ENCODE measurements around the gene ACTL10. TPM values are rescaled to one million over a fixed set of nuclear protein-coding genes. Genes with fewer than 3 reads are reported as not detected.

Gene ACTL10
- total RNA-seq, 1 donor = 0.42 TPM

DNA sequence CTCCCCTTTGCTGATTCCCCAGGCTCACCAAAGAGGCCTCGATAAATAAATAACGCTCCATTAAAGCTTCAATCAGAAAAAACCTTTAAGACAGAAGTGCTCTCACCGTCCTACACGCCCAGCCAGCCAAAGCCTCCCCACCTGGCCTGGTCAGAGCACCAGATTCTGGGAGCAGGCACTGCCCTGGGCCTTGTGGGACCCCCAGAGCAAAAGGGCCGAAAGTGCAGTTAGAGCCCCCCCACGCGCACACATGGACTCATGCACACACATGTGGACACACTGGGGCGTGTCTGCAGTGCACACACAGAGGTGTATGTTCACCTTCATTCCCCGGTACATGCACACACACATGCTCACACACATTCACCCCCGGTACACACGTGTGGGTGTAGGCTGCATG is 9.4 kb downstream of the ACTL10 start:
- Histone ChIP-seq H3K4me1 (ENCODE audit: insufficient read depth, low read length) (peaks cover 38% of the 10 kb centered on the region), H3K9me3 (ENCODE audit: low read depth, low read length) (no peaks in the 10 kb centered on the region), H3K27me3 (ENCODE audit: insufficient read depth, low read length) (no peaks in the 10 kb centered on the region), H3K4me3 (ENCODE audit: low read length) (no peak overlapping the region)

DNA sequence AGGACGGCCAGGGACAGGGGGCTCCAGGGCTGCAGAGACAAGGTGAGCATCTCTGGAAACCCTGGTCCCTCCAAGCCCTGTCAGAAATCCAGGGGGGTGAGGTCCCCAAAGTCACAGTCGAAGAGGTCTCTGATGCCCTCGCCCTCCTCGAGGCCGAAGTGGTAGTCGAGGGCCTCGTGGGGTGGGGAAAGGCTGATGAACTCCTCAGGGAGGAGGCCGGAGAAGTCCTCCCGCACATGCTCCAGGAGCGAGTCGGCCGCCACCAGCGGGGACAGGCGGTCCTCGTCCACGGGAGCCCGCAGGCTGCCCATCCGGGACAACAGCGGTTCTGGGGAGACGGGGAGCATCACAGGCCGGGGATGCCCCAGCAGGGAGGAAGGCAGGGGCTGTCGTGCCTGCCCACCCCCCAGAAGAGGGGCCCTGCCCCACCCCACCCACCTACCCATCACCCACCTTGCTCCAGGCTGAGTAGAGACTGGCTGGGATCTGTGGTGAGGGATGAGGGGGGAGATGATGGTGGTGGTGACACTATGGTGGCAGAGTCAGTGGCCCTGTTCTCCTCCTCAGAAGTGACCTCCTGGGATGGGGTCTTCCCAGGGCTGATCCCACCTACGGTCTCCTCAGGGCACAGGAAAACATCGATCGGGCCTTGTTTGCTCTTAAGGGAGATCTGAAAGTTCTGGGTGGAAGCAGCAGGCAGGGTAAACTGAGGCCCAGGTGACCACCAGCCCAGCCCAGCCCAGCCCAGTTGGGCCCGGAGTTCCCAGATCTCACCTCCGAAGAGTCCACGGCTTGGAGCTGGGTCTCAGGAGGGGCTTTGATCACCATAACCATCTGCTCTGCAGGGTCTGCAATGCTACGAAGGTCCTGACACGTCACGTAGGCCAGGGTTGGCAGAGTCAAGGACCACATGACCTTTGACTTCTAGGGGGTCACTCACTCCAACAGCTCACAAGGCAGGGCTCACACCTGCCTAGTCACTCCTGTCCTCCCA is 10.2 kb downstream of the ACTL10 start:
- peaks cover 38% of the 10 kb centered on the region for H3K4me1 ChIP-seq (ENCODE audit: insufficient read depth, low read length)
- no peaks in the 10 kb centered on the region for H3K9me3 ChIP-seq (ENCODE audit: low read depth, low read length)
- no peak overlapping the region for H3K4me3 ChIP-seq (ENCODE audit: low read length)
- H3K27me3 ChIP-seq (ENCODE audit: insufficient read depth, low read length) = no peaks in the 10 kb centered on the region

DNA sequence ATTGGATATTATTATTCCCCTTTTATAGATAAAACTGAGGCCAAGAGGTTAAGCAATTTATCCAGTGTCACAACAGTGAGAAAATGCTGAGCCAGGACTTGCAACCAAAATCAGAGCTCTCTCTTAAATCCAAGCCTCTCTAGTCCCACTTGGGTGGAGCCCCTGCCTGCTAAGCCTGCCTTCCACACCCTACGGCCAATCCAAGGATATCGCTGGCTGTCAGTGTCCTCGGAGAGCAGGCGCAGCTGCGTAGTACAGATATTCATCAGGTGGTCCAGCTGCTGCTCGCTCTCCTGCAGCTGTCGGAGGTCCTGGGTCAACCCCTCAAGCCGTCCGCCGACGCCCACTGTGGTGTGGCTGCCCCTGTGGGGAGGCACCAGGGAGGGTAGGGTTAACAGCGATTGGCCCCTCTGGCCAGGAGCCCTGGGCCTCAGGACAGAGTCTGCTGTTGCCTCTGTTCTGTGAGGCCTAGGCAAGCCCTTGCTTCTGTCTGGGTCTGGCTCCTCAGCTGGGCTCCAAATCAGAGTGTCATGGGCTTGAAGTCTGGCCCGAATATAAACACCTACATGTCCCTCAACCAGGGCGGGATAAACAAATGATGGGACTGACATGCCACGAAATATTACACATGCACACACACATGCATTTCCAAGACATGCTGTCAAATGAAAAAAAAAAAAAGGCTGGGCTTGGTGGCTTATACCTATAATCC is 11.4 kb downstream of the ACTL10 start:
- peaks cover 36% of the 10 kb centered on the region for H3K4me1 ChIP-seq (ENCODE audit: insufficient read depth, low read length)
- no peaks in the 10 kb centered on the region for H3K9me3 ChIP-seq (ENCODE audit: low read depth, low read length)
- no peak overlapping the region for H3K4me3 ChIP-seq (ENCODE audit: low read length)
- no peaks in the 10 kb centered on the region for H3K27me3 ChIP-seq (ENCODE audit: insufficient read depth, low read length)

DNA sequence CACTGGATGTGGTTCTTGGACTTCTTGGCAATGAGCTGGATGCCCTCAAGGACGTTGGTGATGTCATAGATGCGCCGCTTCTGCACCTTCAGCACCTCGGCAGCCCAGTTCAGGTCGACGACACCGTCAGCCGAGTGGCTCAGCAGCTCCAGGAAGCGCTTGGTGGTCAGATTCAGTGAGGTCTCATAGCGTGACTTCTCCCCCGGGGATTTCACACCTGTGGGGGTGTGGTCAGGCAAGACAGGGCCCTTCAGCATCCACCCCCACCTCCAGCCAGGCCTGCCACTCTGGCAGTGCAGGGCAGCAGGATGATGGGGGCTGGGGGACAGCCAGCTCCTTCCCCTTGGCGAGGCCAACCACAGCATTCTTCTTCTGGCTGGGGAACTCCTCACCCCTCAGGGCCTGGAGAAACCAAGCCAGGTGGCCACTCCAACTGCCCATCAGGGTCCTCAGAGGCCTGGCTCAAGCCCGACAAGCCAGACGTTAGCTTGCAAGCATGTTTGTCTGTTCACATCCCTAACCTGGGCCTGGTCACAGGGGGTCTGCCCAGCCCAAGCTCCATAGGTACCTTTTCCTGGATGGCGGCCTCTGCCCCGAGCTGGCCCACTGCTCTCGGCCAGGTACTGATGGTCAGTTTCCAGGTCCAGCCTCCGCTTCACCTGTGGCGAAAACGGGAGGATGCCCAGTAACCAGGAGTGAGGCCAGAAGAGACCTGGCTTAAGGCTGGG is 13.2 kb downstream of the ACTL10 start:
- Histone ChIP-seq H3K4me3 (ENCODE audit: low read length) (no peak overlapping the region), H3K27me3 (ENCODE audit: insufficient read depth, low read length) (no peaks in the 10 kb centered on the region), H3K9me3 (ENCODE audit: low read depth, low read length) (no peaks in the 10 kb centered on the region), H3K4me1 (ENCODE audit: insufficient read depth, low read length) (peaks cover 28% of the 10 kb centered on the region)

DNA sequence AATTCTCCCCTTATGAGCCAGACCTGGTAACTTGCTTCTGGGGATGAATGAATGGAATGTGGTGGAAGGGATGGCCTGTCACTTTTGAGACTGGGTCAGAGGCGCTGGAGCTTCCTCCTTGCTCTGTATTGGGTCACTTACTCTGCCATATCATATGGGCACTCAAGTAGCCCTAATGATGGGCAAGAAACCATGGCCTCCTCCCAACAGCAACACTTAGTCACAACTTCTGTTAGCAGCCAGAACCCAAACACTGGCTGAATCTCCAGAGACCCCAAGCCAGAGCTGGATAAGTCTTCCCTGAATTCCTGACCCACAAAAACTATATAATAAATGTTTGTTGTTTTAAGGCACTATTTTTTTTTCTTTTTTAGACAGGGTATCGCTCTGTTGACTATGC is 13.9 kb downstream of the ACTL10 start:
- Histone ChIP-seq H3K4me3 (ENCODE audit: low read length) (no peak overlapping the region), H3K27me3 (ENCODE audit: insufficient read depth, low read length) (no peaks in the 10 kb centered on the region), H3K9me3 (ENCODE audit: low read depth, low read length) (no peaks in the 10 kb centered on the region), H3K4me1 (ENCODE audit: insufficient read depth, low read length) (peaks cover 35% of the 10 kb centered on the region)

DNA sequence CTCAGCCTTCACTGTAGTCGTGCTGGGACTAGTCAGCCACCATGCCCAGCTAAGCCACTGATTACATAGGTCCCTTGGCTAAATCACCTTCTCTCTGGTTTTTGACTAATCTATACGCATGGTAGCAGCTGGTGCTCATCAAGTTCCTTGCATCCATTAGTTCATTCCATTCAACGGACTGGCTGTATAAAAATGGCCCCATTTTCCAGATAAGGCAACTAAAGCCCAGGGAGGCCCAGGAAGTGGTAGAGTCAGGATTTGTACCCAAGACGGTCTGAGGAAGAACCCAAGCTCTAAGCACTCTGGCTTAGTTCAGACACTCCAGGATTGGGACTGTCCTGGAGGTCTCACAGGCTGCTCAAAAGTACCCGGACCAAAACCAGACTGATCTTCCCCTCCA is 14.5 kb downstream of the ACTL10 start:
- Histone ChIP-seq H3K4me1 (ENCODE audit: insufficient read depth, low read length) (peaks cover 35% of the 10 kb centered on the region), H3K27me3 (ENCODE audit: insufficient read depth, low read length) (no peaks in the 10 kb centered on the region), H3K9me3 (ENCODE audit: low read depth, low read length) (no peaks in the 10 kb centered on the region), H3K4me3 (ENCODE audit: low read length) (no peak overlapping the region)

DNA sequence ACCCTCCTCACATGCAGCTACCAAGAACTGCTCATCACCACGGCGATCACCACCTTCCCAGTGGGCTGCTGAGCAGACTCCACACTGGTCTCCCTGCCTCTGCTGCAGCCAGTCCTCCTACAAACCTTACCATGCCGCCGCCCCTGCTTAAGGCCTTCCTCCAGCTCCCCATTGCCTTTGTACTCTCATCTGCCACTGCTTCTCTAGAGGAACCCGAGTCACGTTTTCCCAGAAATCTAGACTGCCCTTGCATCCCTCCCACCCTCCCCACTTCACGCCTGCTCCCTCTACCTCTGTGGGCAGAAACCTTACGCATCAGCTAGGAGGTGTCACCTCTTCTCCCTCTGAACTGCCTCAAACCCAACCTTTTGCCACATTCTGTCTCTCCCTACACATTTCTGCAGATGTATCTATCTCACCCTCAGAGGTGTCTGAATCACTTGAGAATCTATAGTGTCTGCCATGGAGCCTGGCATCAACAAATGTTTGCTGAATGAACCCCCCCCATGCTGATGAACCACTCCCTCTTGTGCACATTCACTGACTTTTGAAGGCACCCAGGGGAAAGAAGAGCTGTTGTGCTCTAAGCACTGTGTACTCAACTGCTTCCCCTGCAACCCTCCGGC is 15.1 kb downstream of the ACTL10 start:
- H3K4me1 ChIP-seq (ENCODE audit: insufficient read depth, low read length) = peaks cover 38% of the 10 kb centered on the region

DNA sequence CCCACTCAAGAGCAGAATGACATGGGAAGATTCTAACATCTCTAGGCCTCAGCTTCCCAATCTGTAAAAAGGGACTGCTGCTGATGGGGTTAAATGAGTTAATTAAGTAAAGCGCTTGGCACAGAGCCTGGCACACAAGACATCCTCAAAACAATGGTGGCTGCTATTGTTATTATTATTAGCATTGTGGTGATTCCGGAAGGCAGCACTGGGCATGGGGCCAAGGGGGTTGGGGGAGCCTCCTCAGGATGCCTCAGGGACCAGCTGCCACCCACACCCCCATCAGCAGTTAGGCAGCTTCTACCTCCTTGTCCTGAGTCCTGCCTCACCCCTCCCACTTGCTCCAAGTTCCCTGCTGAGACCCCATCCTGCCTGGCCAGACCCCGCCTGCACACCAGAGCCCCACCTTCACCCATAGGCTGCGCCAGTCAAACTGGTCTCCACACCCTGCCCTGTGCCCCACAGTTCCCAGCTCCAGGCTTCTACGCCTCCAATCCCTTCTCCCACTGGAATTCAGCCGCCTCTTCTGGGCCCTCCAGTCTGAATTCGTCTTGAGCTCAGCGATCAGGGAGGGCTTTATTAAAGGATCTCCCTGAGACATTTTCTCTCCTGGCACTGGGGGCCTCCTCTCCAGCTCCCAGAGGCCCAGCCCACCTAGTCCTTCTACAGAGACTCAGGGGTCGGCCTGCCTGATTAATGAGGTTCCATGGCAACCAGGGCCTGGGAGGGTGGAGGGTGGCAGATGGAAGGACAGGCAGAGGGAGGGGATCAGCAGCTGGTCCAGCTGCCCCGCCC is 18.0 kb downstream of the ACTL10 start:
- Histone ChIP-seq H3K4me1 (ENCODE audit: insufficient read depth, low read length) (peaks cover 38% of the 10 kb centered on the region), H3K4me3 (ENCODE audit: low read length) (no peak overlapping the region), H3K9me3 (ENCODE audit: low read depth, low read length) (no peaks in the 10 kb centered on the region), H3K27me3 (ENCODE audit: insufficient read depth, low read length) (no peaks in the 10 kb centered on the region)

More for the DNA sequence above, 15.1 kb downstream of the ACTL10 start:
- Histone ChIP-seq H3K27me3 (ENCODE audit: insufficient read depth, low read length) (no peaks in the 10 kb centered on the region), H3K4me3 (ENCODE audit: low read length) (no peak overlapping the region), H3K9me3 (ENCODE audit: low read depth, low read length) (no peaks in the 10 kb centered on the region)

DNA sequence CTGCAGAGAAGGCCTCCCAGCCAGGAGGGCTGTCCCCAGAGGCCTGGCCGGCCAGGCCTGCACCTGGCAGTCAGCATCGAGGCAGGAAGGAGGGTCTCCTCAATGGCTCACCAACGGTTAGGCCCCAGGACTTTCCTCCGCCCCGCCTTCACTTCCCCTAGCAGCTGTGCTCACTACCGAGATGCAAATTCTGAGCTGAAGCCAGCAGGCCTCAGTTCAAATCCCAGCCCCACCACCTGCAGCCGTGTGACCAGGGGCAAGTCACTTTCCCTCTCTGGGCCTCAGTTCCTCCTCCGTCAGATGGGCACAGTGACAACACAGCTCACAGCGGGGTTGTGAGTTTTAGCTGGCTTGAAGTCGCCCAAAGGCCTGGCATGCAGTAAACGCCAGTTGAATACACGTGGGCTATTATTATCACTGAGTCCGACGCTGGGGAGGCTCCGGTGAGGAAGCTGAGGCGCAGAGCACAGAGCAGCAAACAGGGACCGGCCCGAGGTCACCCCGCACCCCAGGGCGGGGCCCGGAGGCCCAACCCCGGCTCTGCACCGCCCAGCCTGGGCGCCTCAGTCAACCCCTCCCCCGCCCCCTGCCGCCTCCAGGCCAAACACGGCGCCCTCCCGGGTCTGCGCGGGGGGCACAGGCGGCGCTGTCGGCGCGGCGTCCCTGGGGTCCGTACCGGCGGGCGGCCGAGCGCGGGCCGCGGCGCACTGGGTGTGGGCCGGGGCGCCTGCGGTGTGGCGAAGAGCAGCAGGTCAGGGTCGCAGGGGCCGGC is 18.8 kb downstream of the ACTL10 start:
- H3K4me3 ChIP-seq (ENCODE audit: low read length) = peak overlapping the region; percentile 32
- peaks cover 39% of the 10 kb centered on the region for H3K4me1 ChIP-seq (ENCODE audit: insufficient read depth, low read length)
- H3K27me3 ChIP-seq (ENCODE audit: insufficient read depth, low read length) = no peaks in the 10 kb centered on the region
- no peaks in the 10 kb centered on the region for H3K9me3 ChIP-seq (ENCODE audit: low read depth, low read length)

DNA sequence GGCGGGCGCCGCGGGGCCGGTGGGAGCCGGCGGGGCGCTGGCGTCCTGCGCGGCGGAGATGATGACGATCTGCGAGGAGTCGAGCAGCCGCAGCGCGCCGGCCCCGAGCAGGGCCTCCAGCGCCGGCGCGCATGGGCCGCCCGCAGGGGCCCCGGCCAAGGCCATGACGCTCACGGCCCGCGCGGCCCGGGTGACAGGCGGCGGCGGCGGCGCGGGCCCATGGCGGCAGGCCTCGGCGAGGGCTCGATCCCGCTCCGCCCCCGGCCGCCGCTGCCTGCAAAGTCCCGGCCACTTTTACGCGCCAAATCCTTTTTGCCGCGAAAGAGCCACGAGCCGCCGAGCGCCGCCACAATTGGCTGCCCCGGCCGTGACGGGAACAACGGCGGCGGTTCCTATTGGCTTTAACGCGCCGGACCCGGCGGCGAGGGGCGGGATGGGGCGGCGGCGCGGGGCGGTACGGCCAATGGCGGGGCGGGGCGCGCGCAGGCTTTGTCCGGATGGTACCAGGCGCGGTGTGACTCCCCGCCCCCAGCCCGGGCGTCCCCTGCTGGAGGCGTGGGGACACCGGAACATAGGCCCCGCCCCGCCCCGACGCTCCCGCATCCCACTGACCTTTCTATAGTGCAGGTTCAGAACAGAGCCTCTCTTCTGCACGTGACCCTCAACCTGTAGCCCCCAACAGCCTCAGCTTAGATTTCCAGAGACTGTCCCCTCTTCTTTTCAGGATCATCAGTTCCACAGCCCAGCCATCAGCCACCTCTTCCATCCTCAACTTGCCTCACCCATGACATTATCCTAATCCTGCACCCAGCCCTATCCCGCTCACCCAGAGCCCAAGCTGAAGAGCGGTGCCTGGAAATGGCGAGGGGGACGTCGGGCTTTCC is 19.6 kb downstream of the ACTL10 start, which contains the start of gene E2F1:
Gene E2F1 (minus strand): TSS at position 286 of the 884 bp plus-strand sequence. CDS start 121 bp downstream, at position 165.
- Histone ChIP-seq H3K27me3 (ENCODE audit: insufficient read depth, low read length) (no peaks in the 10 kb centered on the region), H3K9me3 (ENCODE audit: low read depth, low read length) (no peaks in the 10 kb centered on the region), H3K4me1 (ENCODE audit: insufficient read depth, low read length) (peaks cover 45% of the 10 kb centered on the region), H3K4me3 (ENCODE audit: low read length) (peak within 1 kb of the TSS; percentile 32)

DNA sequence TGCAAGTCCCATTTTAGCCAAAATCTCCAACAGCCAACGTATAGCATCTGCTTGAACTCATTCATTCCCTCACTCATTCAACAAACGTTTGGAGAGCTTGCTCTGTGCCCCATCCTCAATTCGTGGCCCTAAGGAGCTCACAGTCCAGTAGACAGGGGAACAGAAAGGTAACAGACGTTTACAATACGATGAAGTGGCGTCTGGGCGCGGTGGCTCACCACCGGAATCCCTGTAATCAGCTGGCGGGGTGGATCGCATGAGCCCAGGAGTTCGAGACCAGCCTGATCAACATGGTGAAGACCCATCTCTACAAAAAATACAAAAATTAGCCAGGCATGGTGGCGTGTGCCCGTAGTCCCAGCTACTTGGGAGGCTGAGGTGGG is 20.2 kb downstream of the ACTL10 start:
- Histone ChIP-seq H3K4me3 (ENCODE audit: low read length) (no peak overlapping the region), H3K4me1 (ENCODE audit: insufficient read depth, low read length) (peaks cover 45% of the 10 kb centered on the region), H3K9me3 (ENCODE audit: low read depth, low read length) (no peaks in the 10 kb centered on the region), H3K27me3 (ENCODE audit: insufficient read depth, low read length) (no peaks in the 10 kb centered on the region)

DNA sequence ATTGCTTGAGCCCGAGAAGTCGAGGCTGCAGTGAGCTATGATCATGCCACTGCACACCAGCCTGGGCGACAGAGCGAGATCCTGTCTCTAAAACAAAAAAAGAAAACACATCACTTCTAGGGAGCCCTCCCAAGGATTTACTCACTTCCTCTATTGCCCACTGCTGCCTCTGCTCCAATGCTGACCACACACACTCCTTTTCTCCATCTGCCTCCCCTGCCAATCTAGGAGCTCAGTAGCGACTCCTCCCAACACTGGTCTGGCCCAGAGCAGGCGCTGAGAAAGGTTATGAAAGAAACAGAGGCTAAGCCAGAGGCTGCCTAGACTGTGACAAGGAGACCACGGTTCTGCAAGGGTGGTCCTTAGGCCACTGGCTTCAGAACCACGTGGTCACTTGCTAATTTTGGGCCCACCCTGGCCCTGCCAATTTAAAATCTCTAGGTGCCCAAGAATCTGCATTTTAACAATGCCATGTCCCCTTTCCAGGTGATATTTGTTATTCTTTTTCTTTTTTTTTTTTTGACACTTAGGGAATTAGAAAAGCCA is 20.7 kb downstream of the ACTL10 start:
- H3K27me3 ChIP-seq (ENCODE audit: insufficient read depth, low read length) = no peaks in the 10 kb centered on the region
- H3K9me3 ChIP-seq (ENCODE audit: low read depth, low read length) = no peaks in the 10 kb centered on the region
- H3K4me1 ChIP-seq (ENCODE audit: insufficient read depth, low read length) = peaks cover 45% of the 10 kb centered on the region
- H3K4me3 ChIP-seq (ENCODE audit: low read length) = no peak overlapping the region
